GM12872 (cell line): ENCODE data around the gene SLC39A7.
A peak's percentile ranks its signal among the peaks of the same experiment; 100 is the strongest.

Experiments
- CTCF ChIP-seq: IDR thresholded peaks from 3 replicates; pipeline ENCODE4 v1.5.1; 2011; ENCODE audit warnings: low read depth, mild to moderate bottlenecking, low read length, moderate library complexity; ENCODE audit not compliant: insufficient read depth

Gene SLC39A7

GRCh38 chr6:33193619-33194018 is 7.0 kb upstream of the SLC39A7 start:
- no peak for TF ChIP-seq CTCF

- TF ChIP-seq CTCF, result no peak
Measured at GRCh38 chr6:33194431-33194979, 6.2 kb upstream of the SLC39A7 start.

- no peak for TF ChIP-seq CTCF
Measured at GRCh38 chr6:33195304-33196165, 5.1 kb upstream of the SLC39A7 start.

DNA sequence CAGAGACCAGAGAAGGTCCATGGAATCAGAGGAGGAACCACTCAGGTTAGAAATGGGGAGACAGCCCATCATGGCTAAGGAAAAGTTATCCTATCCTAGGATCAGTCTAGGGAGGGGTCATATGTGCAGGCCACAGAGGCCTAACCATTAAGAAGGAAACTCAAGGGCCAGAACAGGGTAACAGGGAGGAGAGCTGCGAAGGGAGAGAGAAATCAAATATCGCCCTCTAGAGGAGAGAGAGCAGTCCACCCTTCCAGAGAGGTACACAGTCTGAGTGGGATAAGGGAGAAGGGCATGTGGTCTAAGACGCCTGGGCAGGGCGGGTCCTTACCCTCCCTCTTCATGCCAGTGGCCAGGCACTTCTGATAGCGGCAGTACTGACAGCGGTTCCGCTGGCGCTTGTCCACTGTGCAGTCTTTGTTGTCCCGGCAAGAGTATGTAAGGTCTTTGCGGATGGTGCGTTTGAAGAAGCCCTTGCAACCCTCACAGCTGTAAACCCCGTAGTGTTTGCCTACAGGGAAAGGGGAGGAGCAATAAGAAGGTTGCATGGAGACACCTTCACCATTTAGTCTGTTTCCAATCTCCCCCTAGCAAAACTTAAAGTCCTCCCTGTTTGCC is 3.1 kb upstream of the SLC39A7 start:
- TF ChIP-seq CTCF, result peak; percentile 83

DNA sequence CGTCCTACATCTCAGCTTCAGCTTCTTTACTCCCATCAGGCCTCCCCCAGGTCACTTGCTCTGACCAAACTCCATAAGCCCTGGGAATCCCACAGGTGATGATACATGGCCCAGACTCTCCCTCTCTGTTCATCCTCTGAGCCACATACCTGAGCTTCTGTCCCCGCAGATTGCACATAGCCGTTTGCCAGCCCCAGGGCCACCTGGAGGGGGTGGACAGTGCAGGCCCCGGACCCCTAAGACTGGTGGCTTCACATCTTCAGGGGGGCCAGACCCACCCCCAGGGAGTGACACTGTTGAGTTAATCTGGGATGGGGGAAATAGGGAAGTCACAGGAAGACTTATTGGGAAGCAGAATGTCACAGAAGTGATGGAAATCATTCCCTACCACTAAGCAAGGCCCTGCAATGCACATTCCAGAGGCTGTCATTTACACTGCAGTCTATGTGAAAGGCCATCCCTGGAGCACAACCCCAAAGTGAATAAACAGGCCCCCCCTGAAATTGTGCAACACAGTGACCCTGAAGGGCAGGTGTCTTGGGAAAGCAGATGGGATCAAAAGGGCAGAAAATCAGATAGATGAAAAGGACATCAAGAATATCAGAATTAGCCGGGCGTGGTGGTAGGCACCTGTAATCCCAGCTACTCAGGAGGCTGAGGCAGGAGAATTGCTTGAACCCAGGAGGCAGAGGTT is 2.4 kb upstream of the SLC39A7 start:
- TF ChIP-seq CTCF, result no peak

DNA sequence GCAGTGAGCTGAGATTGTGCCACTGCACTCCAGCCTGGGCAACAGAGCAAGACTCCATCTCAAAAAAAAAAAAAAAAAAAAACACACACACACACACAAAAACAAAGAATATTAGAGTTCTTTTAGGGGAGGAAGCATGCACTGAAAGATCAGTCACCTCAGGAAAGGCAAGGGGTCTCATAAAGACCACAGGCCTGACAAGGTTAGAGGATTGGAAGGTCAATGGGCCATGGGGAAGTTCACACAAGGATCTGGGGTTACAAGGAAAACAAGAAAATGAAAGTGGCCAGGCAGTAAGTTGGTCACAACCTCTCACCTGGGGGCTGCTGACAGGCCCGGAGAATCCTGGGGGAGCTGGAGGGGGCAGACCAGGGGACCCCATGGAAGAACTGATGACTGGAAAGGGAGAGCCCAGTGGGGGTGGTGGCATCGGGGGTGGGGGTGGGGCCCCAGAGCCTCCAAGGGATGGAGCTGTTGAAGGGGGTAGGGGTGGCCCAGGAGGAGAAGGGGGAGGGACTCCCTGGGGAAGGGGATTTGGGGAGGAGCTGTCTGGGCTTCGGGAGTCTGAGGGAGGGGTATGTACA is 1.7 kb upstream of the SLC39A7 start:
- no peak for TF ChIP-seq CTCF
